Fibroblast of lung (primary cell): ENCODE measurements around the gene CTF1.

ENCODE experiments used
- EZH2 ChIP-seq: IDR thresholded peaks from 2 replicates; pipeline ENCODE4 v1.5.1; 2012; ENCODE audit warnings: low read length, control low read depth, mild to moderate bottlenecking; ENCODE audit errors: missing control alignments
- TF ChIP-seq, protein P1 (sequence below), 2 donors: IDR thresholded peaks in 1 of 2; conservative IDR thresholded peaks in 1 of 2; 1 replicate in 1 of 2; 2 replicates in 1 of 2; pipeline ENCODE4 v1.5.1; 2011 to 2012; ENCODE audit warnings: low read length in 2 of 2, control low read depth in 1 of 2, inconsistent platforms in 1 of 2, low read depth in 1 of 2, mild to moderate bottlenecking in 1 of 2

DNA sequence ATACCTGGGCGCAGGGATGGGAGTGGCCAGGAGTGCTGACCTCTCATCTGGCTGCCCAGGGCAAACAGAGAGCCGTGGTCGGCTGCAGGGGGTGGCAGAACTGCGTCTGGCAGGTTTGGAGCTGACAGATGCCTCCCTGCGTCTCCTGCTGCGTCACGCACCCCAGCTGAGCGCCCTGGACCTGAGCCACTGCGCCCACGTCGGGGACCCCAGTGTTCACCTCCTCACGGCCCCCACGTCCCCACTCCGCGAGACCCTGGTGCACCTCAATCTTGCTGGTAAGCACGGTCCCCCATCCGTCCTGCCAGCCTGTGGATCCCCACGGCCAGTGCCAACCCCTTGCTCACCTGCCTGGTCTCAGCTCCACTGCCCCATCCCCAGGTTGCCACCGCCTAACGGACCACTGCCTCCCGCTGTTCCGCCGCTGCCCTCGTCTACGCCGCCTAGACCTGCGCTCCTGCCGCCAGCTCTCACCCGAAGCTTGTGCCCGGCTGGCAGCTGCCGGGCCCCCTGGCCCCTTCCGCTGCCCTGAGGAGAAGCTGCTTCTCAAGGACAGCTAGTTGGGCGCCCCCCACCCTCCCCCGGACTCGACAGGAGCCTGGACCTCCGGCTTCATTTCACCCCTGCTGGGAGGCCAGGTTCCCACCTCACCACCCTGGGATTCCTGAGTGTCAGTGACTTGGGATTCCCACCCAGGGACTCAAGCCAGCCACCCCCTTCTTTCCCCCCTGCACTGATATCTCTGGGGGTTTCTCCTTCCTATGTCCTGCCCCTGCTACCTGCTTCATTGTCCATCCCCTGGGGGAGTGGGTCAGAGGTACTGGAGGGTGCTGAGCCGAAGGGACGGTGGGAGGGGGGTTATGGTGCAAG lies 50.5 kb downstream of the CTF1 start:
- TF ChIP-seq, protein P1, sequence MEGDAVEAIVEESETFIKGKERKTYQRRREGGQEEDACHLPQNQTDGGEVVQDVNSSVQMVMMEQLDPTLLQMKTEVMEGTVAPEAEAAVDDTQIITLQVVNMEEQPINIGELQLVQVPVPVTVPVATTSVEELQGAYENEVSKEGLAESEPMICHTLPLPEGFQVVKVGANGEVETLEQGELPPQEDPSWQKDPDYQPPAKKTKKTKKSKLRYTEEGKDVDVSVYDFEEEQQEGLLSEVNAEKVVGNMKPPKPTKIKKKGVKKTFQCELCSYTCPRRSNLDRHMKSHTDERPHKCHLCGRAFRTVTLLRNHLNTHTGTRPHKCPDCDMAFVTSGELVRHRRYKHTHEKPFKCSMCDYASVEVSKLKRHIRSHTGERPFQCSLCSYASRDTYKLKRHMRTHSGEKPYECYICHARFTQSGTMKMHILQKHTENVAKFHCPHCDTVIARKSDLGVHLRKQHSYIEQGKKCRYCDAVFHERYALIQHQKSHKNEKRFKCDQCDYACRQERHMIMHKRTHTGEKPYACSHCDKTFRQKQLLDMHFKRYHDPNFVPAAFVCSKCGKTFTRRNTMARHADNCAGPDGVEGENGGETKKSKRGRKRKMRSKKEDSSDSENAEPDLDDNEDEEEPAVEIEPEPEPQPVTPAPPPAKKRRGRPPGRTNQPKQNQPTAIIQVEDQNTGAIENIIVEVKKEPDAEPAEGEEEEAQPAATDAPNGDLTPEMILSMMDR (conservative IDR thresholded peaks at IDR 0.05 in 1 of 2, IDR thresholded peaks at IDR 0.05 in 1 of 2; ENCODE audit: low read depth in 1 of 2, low read length in 2 of 2) = no peak
- no peak for TF ChIP-seq EZH2
